ENCODE results near the gene TRPV5. TPM values are rescaled to one million over a fixed set of nuclear protein-coding genes. Genes with fewer than 3 reads are reported as not detected.

Gene TRPV5
- total and polyA plus RNA-seq, 2 of the 4 experiments (the other 2 are of a cell fraction): not detected

DNA sequence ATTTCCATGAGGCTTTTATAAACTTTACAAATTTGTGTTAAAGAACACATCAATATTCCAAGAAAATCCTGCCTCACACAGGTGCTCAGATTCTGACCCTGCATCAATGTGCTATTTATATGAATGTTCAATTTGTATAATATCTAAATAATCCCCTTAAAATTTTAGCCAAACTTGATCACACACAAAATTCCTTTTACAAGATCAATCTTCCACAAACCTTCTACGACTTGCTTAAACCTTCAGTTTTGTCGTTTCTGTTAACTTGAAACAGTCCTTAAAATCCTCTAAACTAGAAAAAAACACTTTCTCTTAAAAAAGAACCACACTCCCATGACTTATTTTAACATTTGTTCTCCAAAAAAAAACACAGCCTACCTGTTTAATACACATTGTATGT lies 27.8 kb downstream of the TRPV5 start:
- Histone ChIP-seq H2BK120ac (ENCODE audit: low read depth, low read length) (no peak overlapping the region), H3K56ac (ENCODE audit: extremely low read depth, insufficient read depth, low read length) (no peak overlapping the region), H3K9me1 (ENCODE audit: insufficient read depth, low read length) (no peaks in the 10 kb centered on the region), H3K27ac (ENCODE audit: insufficient read depth, low read length) (no peak overlapping the region), H3K4me3 (ENCODE audit: insufficient read depth, low read depth, low read length) (no peak overlapping the region), H3K9ac (ENCODE audit: low read depth, low read length) (no peak overlapping the region), H4K20me1 (ENCODE audit: insufficient read depth, low read length) (no peaks in the 10 kb centered on the region), H3K4me2 (ENCODE audit: low read depth, low read length) (no peak overlapping the region), H3K4me1 (ENCODE audit: control insufficient read depth, insufficient read depth, low read length) (no peaks in the 10 kb centered on the region), H4K91ac (ENCODE audit: insufficient read depth, low read depth, low read length) (no peak overlapping the region), H3K36me3 (ENCODE audit: control insufficient read depth, insufficient read depth, low read length) (no peaks in the 10 kb centered on the region), H2AK5ac (ENCODE audit: low read depth, low read length) (no peak overlapping the region), H3K23ac (ENCODE audit: low read depth, low read length) (no peak overlapping the region), H3K4ac (ENCODE audit: low read depth, low read length) (no peak overlapping the region), H2BK15ac (ENCODE audit: low read depth, low read length) (no peak overlapping the region), H2BK20ac (ENCODE audit: low read depth, low read length) (no peak overlapping the region), H4K5ac (ENCODE audit: low read depth, low read length) (no peak overlapping the region), H2BK5ac (ENCODE audit: low read depth, low read length, poor library complexity, severe bottlenecking) (no peak overlapping the region), H3K79me1 (ENCODE audit: low read depth in 1 of 2, low read length in 2 of 2) (no peaks in the 10 kb centered on the region), H3K18ac (ENCODE audit: low read depth, low read length) (no peak overlapping the region), H2AK9ac (replicated peaks; ENCODE audit: low read depth, low read length, poor library complexity) (no peak overlapping the region), H3K14ac (replicated peaks; ENCODE audit: low read depth, low read length) (no peak overlapping the region), H3K27me3 (ENCODE audit: control insufficient read depth, insufficient read depth, low read length) (no peaks in the 10 kb centered on the region), H2AFZ (replicated peaks; ENCODE audit: low read length, poor library complexity) (no peak overlapping the region), H4K8ac (ENCODE audit: low read depth in 2 of 2, low read length in 2 of 2) (no peak overlapping the region), H3K9me3 (ENCODE audit: control insufficient read depth, insufficient read depth, low read length) (peaks cover 6% of the 10 kb centered on the region)
- dilution Hi-C loops (cut with HindIII; ENCODE audit: low sequenced_read_pairs, unreplicated experiment): no loop called here
- WGBS, 2 experiments (ENCODE audit: extremely low coverage in 2 of 2, insufficient read length in 1 of 2): no CpG with 5 or more reads among the region's 2 CpGs
- TF ChIP-seq, protein P1, sequence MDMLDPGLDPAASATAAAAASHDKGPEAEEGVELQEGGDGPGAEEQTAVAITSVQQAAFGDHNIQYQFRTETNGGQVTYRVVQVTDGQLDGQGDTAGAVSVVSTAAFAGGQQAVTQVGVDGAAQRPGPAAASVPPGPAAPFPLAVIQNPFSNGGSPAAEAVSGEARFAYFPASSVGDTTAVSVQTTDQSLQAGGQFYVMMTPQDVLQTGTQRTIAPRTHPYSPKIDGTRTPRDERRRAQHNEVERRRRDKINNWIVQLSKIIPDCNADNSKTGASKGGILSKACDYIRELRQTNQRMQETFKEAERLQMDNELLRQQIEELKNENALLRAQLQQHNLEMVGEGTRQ (IDR thresholded peaks at IDR 0.05; ENCODE audit: low read depth, low read length): no peak
- no peak for TF ChIP-seq CEBPB (IDR thresholded peaks at IDR 0.05; ENCODE audit: low read depth, low read length)
- TF ChIP-seq FOS (IDR thresholded peaks at IDR 0.05; ENCODE audit: low read depth, low read length): no peak
- TF ChIP-seq, protein P2, sequence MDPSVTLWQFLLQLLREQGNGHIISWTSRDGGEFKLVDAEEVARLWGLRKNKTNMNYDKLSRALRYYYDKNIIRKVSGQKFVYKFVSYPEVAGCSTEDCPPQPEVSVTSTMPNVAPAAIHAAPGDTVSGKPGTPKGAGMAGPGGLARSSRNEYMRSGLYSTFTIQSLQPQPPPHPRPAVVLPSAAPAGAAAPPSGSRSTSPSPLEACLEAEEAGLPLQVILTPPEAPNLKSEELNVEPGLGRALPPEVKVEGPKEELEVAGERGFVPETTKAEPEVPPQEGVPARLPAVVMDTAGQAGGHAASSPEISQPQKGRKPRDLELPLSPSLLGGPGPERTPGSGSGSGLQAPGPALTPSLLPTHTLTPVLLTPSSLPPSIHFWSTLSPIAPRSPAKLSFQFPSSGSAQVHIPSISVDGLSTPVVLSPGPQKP (IDR thresholded peaks at IDR 0.05; ENCODE audit: borderline replicate concordance, low read depth, low read length): no peak
- TF ChIP-seq BHLHE40 (IDR thresholded peaks at IDR 0.05; ENCODE audit: low read depth, low read length): no peak
- TF ChIP-seq MAZ (IDR thresholded peaks at IDR 0.05; ENCODE audit: borderline replicate concordance, low read depth, low read length): no peak
- TF ChIP-seq CHD1 (IDR thresholded peaks at IDR 0.05; ENCODE audit: low read depth, low read length): no peak
- TF ChIP-seq, protein P3, sequence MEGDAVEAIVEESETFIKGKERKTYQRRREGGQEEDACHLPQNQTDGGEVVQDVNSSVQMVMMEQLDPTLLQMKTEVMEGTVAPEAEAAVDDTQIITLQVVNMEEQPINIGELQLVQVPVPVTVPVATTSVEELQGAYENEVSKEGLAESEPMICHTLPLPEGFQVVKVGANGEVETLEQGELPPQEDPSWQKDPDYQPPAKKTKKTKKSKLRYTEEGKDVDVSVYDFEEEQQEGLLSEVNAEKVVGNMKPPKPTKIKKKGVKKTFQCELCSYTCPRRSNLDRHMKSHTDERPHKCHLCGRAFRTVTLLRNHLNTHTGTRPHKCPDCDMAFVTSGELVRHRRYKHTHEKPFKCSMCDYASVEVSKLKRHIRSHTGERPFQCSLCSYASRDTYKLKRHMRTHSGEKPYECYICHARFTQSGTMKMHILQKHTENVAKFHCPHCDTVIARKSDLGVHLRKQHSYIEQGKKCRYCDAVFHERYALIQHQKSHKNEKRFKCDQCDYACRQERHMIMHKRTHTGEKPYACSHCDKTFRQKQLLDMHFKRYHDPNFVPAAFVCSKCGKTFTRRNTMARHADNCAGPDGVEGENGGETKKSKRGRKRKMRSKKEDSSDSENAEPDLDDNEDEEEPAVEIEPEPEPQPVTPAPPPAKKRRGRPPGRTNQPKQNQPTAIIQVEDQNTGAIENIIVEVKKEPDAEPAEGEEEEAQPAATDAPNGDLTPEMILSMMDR (conservative IDR thresholded peaks at IDR 0.05; ENCODE audit: low read depth, low read length): no peak
- TF ChIP-seq SMC3 (IDR thresholded peaks at IDR 0.05; ENCODE audit: low read depth, low read length): no peak
- no peak for TF ChIP-seq RCOR1 (IDR thresholded peaks at IDR 0.05; ENCODE audit: insufficient replicate concordance, low read length)
- no peak for TF ChIP-seq MXI1 (IDR thresholded peaks at IDR 0.05; ENCODE audit: borderline replicate concordance, low read depth, low read length)
- no peak for TF ChIP-seq RAD21 (IDR thresholded peaks at IDR 0.05; ENCODE audit: low read length)
- no peak for TF ChIP-seq POLR2A (IDR thresholded peaks at IDR 0.05; ENCODE audit: low read depth, low read length)
- TF ChIP-seq NFE2L2 (IDR thresholded peaks at IDR 0.05; ENCODE audit: low read depth, low read length): no peak
- no peak for TF ChIP-seq MAFK (IDR thresholded peaks at IDR 0.05; ENCODE audit: low read depth, low read length)
- TF ChIP-seq RFX5 (IDR thresholded peaks at IDR 0.05; ENCODE audit: low read depth, low read length): no peak
- BruUV-seq (replicated peaks): no TSS peak
- DNase-seq (no peak), ATAC-seq (ENCODE audit: low read depth) (no peak)
- in situ Hi-C loops (cut with MboI; ENCODE audit: low sequenced_read_pairs): no loop called here
- ChIA-PET POLR2A (ENCODE audit: unreplicated experiment) (no interaction called here), CTCF (no interaction called here)
- intact Hi-C loops (cut with micrococcal nuclease): no loop called here
